HG02884 (cell line): ENCODE data around the gene CHD2.
"Not testable (repeated sequence)": the region's sequence is repeated elsewhere in the genome, so short reads cannot be mapped to it uniquely, and the experiment has no call there.

Experiments used
- ATAC-seq: cut with Tn5 transposase; IDR thresholded peaks from one replicate; pipeline ENCODE4 v1.9.1; 2021; ENCODE audit warnings: mild to moderate bottlenecking, moderate library complexity; ENCODE audit not compliant: unreplicated experiment

The CHD2 gene

GRCh38 chr15:93031557-93032384, 131.6 kb downstream of the CHD2 start:
- ATAC-seq = not testable (repeated sequence)

- ATAC-seq = not testable (repeated sequence)
Measured at GRCh38 chr15:93032515-93033206, 132.5 kb downstream of the CHD2 start.

- ATAC-seq = no peak
Measured at GRCh38 chr15:93033434-93034045, 133.4 kb downstream of the CHD2 start.

GRCh38 chr15:93034512-93034911, 134.4 kb downstream of the CHD2 start:
- ATAC-seq = no peak

GRCh38 chr15:93035092-93035915, 135.2 kb downstream of the CHD2 start:
- no peak for ATAC-seq

- peak; percentile 70 for ATAC-seq
Measured at GRCh38 chr15:93035953-93036810, 136.1 kb downstream of the CHD2 start.

- ATAC-seq = no peak
Measured at GRCh38 chr15:93036951-93037819, 137.1 kb downstream of the CHD2 start.

- no peak for ATAC-seq
Measured at GRCh38 chr15:93037820-93038705, 137.9 kb downstream of the CHD2 start.

GRCh38 chr15:93039562-93040287, 139.6 kb downstream of the CHD2 start:
- ATAC-seq = not testable (repeated sequence)

- no peak for ATAC-seq
Measured at GRCh38 chr15:93040288-93041158, 140.4 kb downstream of the CHD2 start.

GRCh38 chr15:93041159-93041547, 141.0 kb downstream of the CHD2 start:
- ATAC-seq = no peak

- ATAC-seq = no peak
Measured at GRCh38 chr15:93042211-93042610, 142.1 kb downstream of the CHD2 start.

GRCh38 chr15:93042691-93043378, 142.7 kb downstream of the CHD2 start:
- no peak for ATAC-seq

- no peak for ATAC-seq
Measured at GRCh38 chr15:93043621-93044300, 143.6 kb downstream of the CHD2 start.
